Measurements from ENCODE around the gene EVI5.

EVI5 gene

GRCh38 chr1:92572520-92572919 is 212.4 kb downstream of the EVI5 start:
- H3K4me2 ChIP-seq (ENCODE audit: insufficient read depth, low read length) = no peak overlapping the region
- no peak overlapping the region for H2AFZ ChIP-seq (ENCODE audit: low read depth, low read length)
- TF ChIP-seq EZH2 (IDR thresholded peaks at IDR 0.05; ENCODE audit: borderline replicate concordance, low read depth, low read length, severe bottlenecking) (no peak), CTCF (IDR thresholded peaks at IDR 0.05; ENCODE audit: borderline replicate concordance, extremely low read depth, low read length, poor library complexity, severe bottlenecking) (no peak)
- H3K27me3 ChIP-seq (ENCODE audit: insufficient read depth, low read length, poor library complexity) = no peaks in the 10 kb centered on the region
- ATAC-seq (ENCODE audit: insufficient read depth, low read depth) (no peak), DNase-seq (no peak)
- H3K36me3 ChIP-seq (ENCODE audit: insufficient read depth, low read length) = no peaks in the 10 kb centered on the region
- H3K9ac ChIP-seq (ENCODE audit: low read depth, low read length) = no peak overlapping the region
- H3K27ac ChIP-seq (ENCODE audit: low read length) = no peak overlapping the region
- H3K9me3 ChIP-seq (ENCODE audit: insufficient read depth, low read length, severe bottlenecking) = no peaks in the 10 kb centered on the region
- H3K79me2 ChIP-seq (ENCODE audit: insufficient read depth, low read length) = no peaks in the 10 kb centered on the region
- no peaks in the 10 kb centered on the region for H3K4me1 ChIP-seq (ENCODE audit: insufficient read depth, low read length)
- H3K4me3 ChIP-seq (ENCODE audit: low read depth in 1 of 2, low read length in 2 of 2) = no peak overlapping the region
- no peaks in the 10 kb centered on the region for H4K20me1 ChIP-seq (ENCODE audit: insufficient read depth, low read length)

GRCh38 chr1:92571578-92571977 is 213.3 kb downstream of the EVI5 start:
- no peaks in the 10 kb centered on the region for H3K4me1 ChIP-seq (ENCODE audit: insufficient read depth, low read length)
- no peaks in the 10 kb centered on the region for H3K9me3 ChIP-seq (ENCODE audit: insufficient read depth, low read length, severe bottlenecking)
- ATAC-seq (ENCODE audit: insufficient read depth, low read depth) (no peak), DNase-seq (no peak)
- H3K36me3 ChIP-seq (ENCODE audit: insufficient read depth, low read length) = no peaks in the 10 kb centered on the region
- H3K79me2 ChIP-seq (ENCODE audit: insufficient read depth, low read length) = no peaks in the 10 kb centered on the region
- H4K20me1 ChIP-seq (ENCODE audit: insufficient read depth, low read length) = no peaks in the 10 kb centered on the region
- no peak overlapping the region for H3K27ac ChIP-seq (ENCODE audit: low read length)
- H2AFZ ChIP-seq (ENCODE audit: low read depth, low read length) = no peak overlapping the region
- H3K4me3 ChIP-seq (ENCODE audit: low read depth in 1 of 2, low read length in 2 of 2) = no peak overlapping the region
- H3K9ac ChIP-seq (ENCODE audit: low read depth, low read length) = no peak overlapping the region
- no peaks in the 10 kb centered on the region for H3K27me3 ChIP-seq (ENCODE audit: insufficient read depth, low read length, poor library complexity)
- no peak overlapping the region for H3K4me2 ChIP-seq (ENCODE audit: insufficient read depth, low read length)
- TF ChIP-seq EZH2 (IDR thresholded peaks at IDR 0.05; ENCODE audit: borderline replicate concordance, low read depth, low read length, severe bottlenecking) (no peak), CTCF (IDR thresholded peaks at IDR 0.05; ENCODE audit: borderline replicate concordance, extremely low read depth, low read length, poor library complexity, severe bottlenecking) (no peak)

DNA sequence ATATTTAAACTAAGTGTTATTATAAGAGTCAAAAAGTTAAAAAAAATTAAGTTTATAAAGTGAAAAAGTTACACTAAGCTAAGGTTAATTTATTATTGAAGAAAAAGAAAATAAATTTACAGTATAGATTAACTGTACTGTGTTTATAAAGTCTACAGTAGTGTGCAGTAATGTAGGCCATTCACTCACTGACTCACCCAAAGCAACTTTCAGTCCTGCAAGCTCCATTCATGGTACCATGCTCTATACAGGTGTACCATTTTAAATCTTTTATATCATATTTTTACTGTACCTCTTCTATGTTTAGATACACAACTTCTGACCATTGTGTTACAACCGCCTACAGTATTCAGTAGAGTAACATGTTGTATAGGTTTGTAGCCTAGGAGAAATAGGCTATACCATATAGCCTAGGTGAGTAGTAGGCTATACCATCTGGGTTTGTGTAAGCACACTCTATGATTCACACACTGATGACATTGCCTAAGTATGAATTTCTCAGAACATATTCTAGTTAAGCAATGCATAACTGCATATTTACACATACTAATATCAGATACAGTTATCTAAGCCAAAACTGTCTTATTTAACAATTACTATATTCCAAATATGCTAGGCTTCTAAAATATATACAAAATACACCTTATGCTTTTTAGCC is 217.6 kb downstream of the EVI5 start:
- Histone ChIP-seq H3K36me3 (ENCODE audit: insufficient read depth, low read length) (no peaks in the 10 kb centered on the region), H3K79me2 (ENCODE audit: insufficient read depth, low read length) (no peaks in the 10 kb centered on the region), H3K4me1 (ENCODE audit: insufficient read depth, low read length) (no peaks in the 10 kb centered on the region; the same call in 1 of the 2 replicates), H3K27me3 (ENCODE audit: insufficient read depth, low read length, poor library complexity) (no peaks in the 10 kb centered on the region), H3K27ac (ENCODE audit: low read length) (no peak overlapping the region; the same call in 1 of the 2 replicates), H3K4me2 (ENCODE audit: insufficient read depth, low read length) (no peak overlapping the region), H2AFZ (ENCODE audit: low read depth, low read length) (no peak overlapping the region), H3K4me3 (ENCODE audit: low read depth in 1 of 2, low read length in 2 of 2) (no peak overlapping the region), H3K9me3 (ENCODE audit: insufficient read depth, low read length, severe bottlenecking) (no peaks in the 10 kb centered on the region), H3K9ac (ENCODE audit: low read depth, low read length) (no peak overlapping the region), H4K20me1 (ENCODE audit: insufficient read depth, low read length) (no peaks in the 10 kb centered on the region)
- DNase-seq = no peak
- TF ChIP-seq EZH2 (IDR thresholded peaks at IDR 0.05; ENCODE audit: borderline replicate concordance, low read depth, low read length, severe bottlenecking) (no peak), CTCF (IDR thresholded peaks at IDR 0.05; ENCODE audit: borderline replicate concordance, extremely low read depth, low read length, poor library complexity, severe bottlenecking) (no peak)
- ATAC-seq (ENCODE audit: insufficient read depth, low read depth) = no peak

Measured in DND-41 (cell line).